Measurements from ENCODE around the gene CAMK2D. TPM values are rescaled to one million over a fixed set of nuclear protein-coding genes. Genes with fewer than 3 reads are reported as not detected.
A peak's percentile ranks its signal among the peaks of the same experiment; 100 is the strongest.

The CAMK2D gene
- total RNA-seq, 1 donor from 2014 or later = 217 TPM

DNA sequence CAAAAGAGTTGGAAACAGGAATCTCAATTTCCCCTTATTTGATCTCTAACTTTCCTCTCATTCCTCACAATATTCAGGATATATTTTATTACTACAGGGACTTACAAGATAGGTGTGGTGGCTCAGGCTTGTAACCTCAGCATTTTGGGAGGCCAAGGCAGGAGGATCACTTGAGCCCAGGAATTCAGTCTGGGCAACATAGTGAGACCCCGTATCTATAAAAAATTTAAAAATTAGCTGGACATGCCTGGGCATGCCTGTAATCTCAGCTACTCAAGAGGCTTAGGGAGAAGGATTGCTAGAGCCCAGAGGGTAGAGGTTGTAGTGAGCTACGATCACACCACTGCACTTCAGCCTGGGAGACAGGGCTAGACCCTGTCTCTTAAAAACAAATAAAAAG is 200.4 kb downstream of the CAMK2D start:
- intact Hi-C loops (cut with DNase I) = no loop called here

DNA sequence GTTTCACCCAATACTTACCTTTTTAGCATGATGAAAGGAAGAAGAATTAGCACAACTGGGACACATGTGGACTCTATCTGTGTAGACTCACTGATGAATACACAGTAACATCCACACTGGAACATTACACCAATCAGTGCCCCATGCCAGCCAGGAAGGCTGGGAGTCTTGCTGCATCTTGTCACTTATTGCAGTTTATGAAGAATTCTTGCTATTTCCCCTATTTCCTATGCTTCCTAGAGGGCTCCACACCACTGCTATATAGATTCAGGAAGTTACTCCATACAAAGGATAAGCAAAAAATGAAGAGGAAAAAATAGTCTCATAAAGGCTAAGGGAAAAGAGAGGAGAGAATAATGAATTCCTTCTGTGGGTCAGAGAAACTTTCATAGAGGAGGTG is 201.0 kb downstream of the CAMK2D start:
- intact Hi-C loops (cut with DNase I) = no loop called here
- no peak for DNase-seq (ENCODE audit: low spot score)

More for the DNA sequence above, 200.4 kb downstream of the CAMK2D start:
- no peak for DNase-seq (ENCODE audit: low spot score)

DNA sequence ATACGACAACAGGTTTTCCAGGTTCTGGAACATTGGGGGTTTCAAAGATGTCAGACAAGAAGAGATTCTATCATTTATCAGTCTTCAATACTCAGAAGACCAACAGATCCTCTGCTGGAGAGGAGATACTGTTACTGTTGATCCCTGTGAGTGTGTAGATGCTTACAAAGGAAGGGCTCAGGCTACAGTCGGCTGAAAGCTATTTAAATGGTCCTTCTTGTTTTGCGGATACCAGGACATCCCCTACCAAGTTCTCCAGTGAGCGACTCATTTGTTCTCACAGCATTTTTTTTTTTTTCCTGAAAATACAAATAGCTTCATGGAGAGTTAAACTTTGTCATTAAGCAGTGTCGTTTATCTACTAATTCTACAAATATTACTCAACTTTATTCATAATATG is 201.6 kb downstream of the CAMK2D start:
- intact Hi-C loops (cut with DNase I) = loop anchor here (5.0 kb wide), 1 partner anchor 122 kb away; no protein-coding TSS in a partner anchor
- DNase-seq (ENCODE audit: low spot score) = no peak

DNA sequence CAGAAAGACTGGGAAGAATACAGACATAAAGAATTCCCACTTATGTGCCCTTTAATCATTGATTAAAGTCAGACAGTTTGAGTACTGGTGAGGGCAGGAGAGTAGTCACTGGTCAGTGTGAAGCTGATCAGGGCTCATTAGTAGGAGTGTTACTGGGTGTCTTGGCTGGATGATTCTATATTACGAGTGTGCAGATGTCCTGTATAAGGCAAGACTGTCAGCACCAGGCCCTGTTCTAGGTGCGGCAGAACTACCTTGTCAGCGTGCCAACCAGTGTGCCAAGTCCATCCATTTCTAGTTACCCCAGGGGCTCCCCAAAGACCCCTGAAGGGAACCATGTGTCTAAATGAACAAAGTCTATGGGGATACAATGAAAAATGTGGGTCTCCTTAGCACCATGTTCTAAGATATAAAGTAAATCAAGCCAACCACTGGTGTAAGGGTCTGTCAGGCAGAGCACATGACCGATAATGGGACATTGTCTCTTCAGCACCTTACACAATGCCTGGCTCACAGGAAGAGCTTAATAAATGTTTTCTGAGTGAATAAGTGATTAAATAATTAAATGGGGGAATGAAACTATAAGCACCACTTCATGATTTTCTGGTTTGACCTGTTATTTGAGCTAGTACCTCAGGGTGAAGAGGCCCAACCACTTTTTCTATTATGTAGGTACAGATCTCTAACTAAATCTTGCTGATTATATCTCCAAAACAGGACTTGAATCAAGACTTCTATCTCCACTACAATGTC is 205.0 kb downstream of the CAMK2D start:
- no peak for DNase-seq (ENCODE audit: low spot score)
- intact Hi-C loops (cut with DNase I) = loop anchor here (5.0 kb wide), 1 partner anchor 126 kb away; no protein-coding TSS in a partner anchor

DNA sequence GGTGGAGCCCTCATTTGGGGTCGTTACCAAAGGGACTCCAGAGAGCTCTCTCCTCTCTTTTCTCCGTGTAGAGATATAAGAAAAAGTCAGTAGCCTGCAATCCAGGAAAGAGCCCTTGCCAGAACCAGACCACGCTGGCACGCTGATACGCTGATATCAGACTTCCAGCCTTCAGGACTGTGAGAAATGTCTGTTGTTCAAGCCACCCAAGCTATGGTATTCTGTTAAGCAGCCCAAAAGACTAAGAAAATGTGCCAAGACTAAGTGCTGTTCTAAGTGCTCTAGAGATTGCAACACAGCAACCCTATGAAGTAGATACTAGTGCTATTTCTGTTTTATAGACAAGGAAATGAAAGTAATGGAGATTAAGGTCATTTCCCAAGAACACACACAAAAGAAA is 205.7 kb downstream of the CAMK2D start:
- no peak for DNase-seq (ENCODE audit: low spot score)
- intact Hi-C loops (cut with DNase I) = loop anchor here (5.0 kb wide), 1 partner anchor 126 kb away; no protein-coding TSS in a partner anchor

DNA sequence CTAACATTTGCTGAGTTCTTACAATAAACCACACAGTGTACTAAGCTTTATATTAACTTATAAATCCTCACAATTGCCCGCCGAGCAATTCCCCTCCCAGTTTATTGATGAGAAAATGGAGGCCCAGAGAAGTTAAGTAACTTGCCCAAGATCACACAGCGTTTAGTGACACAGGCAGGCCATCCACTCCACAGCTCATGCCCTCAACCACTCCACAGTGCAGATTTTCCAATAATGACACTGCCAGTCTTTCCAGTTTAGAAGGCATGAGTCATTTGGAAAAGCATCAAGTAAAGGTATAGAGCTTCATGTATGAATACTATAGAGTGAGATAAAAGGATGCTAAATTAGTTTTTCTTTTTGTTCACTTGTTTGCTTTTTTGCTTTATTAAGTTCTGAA is 208.5 kb downstream of the CAMK2D start:
- intact Hi-C loops (cut with DNase I) = no loop called here
- no peak for DNase-seq (ENCODE audit: low spot score)

DNA sequence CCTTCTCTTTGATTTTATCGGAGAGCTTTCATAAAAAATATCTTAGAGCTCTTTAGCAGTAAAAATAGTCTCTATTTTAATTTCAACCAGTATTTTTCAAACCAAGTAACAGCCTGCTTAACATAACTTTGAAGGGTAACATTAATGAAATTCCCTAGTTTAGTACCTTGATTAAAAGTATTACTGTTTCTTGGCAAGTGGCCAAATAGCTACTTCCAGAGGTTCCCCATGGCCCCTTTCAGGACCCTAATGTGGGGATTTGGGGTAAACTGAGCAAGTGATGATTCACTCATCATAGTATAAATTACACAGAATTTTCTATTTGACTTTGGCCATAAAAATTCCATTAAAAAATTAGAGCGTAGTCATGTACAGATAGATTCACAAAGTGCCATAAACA is 211.0 kb downstream of the CAMK2D start:
- no peak for DNase-seq (ENCODE audit: low spot score)
- intact Hi-C loops (cut with DNase I) = no loop called here

DNA sequence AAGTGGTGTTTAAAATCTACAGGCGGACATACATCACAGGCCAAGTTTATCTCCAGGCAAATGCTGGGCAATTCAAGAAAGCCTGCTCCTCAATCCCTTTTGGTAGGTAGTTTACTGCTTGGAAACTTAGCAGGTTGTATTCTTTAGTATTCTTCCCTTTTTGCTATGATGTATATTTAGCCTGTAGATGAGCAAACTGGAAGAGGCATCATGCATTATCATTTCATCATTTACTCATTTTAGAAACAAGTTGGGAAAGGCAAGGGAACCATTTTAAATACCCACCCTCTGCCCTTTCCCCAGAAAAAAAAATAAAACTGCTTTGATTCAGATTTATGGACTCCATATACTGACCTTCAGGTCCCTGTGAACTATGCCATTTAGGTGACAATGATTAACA is 213.2 kb downstream of the CAMK2D start:
- no peak for DNase-seq (ENCODE audit: low spot score)
- intact Hi-C loops (cut with DNase I) = loop anchor here (5.0 kb wide), 3 partner anchors 34 to 151 kb away; no protein-coding TSS in a partner anchor

DNA sequence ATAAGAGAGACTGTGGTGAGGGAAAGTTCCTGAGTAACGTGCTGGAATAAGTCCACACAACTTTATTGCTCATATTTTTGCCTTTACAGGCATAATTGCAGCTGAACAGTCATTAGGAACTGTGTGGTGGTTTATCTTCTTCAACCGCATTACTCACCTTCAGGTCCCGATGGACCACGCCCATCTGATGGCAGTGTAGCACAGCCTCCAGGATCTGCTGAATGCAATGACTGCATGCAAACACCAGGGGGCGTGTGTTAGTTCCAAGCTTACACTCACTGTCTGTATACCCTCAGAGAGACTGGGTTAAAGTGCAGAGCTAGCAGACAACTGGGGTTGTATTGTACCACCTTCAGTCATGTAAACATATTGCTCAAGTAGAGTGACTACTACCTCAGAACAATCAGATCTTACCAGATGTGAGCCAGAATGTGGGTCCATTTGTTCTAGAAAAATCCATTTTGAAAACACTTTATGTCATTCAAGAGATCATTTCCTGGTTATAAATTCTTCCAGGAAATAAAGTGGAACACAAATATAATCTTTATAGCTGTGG is 214.0 kb downstream of the CAMK2D start:
- intact Hi-C loops (cut with DNase I) = loop anchor here (1.0 to 5.0 kb wide), 4 partner anchors 35 to 214 kb away; partner anchors contain the start of gene CAMK2D
- DNase-seq (ENCODE audit: low spot score) = peak; percentile 91

DNA sequence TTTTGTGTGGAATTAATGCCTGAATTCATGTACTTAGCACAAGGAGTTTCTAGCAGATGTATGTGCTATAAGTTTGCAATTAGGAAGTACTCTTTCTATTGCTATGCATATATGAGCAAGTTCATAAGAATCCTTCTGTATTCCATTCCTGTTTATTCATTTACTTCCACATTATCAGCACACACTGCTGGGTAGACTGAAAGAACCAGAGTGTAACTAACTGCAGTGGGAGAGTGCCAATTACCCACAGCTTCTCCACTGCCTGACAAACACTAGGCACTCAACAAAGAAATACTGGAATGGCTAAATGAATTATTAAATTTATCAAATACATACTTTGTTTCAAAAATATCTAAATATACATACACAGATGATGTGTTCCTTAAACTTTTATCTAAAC is 219.6 kb downstream of the CAMK2D start:
- intact Hi-C loops (cut with DNase I) = loop anchor here (2.0 kb wide), 1 partner anchor 73 kb away; no protein-coding TSS in a partner anchor
- no peak for DNase-seq (ENCODE audit: low spot score)

DNA sequence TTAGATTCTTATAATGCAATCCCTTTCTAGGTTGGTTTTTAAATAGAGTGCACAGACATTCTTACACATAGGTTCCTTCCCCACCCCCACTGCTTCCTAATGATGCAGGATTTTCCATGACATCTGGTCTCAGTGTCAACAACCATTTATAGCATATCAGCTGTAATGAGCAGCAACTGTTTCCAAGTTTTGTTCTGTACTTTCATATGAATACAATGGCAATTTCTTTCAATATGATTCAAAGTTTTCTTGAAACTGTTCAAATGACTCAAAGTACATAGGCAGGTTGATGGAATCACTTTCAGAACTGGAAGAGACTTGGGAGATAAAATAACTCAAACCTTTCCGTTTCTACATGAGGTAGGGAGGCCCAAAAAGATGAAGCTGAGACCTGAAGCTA is 220.7 kb downstream of the CAMK2D start:
- DNase-seq (ENCODE audit: low spot score) = no peak
- intact Hi-C loops (cut with DNase I) = loop anchor here (2.0 kb wide), 1 partner anchor 72 kb away; no protein-coding TSS in a partner anchor

DNA sequence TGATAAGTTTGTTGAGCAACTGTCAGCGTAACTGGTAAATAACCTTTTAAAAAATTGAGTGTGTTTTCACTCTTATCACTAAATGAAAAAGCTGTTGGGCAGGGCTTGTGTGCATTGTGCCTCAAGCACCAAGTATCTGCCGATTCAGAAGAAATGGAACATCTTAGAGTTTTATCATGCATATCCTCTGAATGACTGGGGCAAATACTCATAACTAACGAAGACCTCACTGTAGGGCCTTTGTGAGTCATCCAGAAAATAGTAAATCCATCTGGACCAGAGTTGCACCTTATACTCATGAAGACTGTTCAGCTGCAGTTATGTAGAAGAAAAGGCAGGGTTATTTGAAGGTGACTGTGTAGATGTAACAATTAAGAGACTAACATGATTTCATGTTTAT is 222.1 kb downstream of the CAMK2D start:
- DNase-seq (ENCODE audit: low spot score) = no peak
- intact Hi-C loops (cut with DNase I) = no loop called here

DNA sequence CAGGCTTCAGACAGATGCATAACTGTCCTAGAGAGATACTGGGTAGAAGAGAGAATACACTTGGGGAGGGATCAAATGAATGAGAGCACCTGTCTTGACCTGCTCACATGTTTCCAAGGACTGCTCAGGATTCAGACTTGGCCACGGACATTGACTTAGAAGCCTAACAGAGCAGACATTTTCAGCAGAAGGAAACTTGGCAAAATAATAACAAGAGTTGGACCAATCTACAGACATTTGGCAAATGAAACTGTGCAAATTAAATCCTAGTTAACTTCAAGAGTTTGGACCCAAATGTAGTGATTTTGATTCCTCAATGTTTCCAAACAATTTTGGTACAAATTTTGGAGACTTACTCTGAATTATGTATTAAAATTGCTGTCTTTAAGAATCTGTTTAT is 223.9 kb downstream of the CAMK2D start:
- intact Hi-C loops (cut with DNase I) = no loop called here
- DNase-seq (ENCODE audit: low spot score) = no peak

DNA sequence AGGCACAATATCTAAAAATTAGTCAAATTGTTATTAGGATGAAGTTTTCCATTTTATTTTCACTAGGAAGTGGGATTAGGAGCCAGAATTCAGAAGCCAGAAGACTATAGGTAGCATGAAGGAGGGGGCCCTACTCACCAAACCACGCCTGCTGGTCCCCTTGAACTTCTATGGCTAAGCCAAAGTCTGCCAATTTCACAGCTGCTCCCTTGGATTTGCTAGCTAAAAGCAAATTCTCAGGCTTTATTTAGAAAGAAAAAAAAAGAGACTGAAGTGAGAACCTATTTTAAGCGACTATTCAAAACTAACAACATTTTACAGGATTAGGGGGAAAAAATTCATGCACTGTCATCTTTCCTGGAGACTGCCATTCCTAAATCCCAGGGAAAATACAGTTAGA is 224.3 kb downstream of the CAMK2D start:
- no peak for DNase-seq (ENCODE audit: low spot score)
- intact Hi-C loops (cut with DNase I) = no loop called here

DNA sequence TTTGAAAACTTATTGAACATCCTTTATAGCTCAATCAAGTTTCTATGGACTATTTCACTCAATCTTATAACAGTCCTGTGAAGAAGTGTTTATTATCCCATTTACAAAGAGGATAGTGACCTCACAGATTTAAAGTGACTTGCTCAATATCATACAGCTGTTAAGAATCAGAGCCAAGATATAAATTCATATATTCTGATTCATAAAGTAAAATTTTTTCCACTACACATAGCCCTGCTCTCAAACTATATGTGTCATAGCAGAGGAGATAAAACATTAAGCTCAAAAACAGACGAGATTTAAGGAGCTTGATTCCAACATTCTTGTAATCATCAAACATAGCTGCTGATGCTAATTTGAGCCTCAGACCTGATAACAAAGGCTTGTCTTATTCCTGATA is 226.8 kb downstream of the CAMK2D start:
- DNase-seq (ENCODE audit: low spot score) = no peak
- intact Hi-C loops (cut with DNase I) = no loop called here

DNA sequence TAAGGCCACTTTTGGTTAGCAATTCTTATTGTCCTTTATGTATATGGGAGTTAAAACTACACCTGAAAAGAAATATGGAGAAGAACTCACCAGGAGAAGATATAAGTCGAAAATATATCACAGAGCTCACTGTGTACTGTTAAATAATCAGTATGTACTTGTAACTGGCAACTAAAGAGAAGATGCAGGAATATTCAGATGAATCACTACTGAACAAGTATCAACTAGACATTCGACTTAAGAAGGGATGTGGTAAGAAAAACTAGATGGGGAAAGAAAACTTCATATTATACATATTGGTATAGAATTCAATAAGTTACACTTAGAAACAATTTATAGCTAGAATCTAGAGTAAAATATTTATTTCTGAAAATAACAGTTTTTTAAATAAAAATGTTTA is 230.0 kb downstream of the CAMK2D start:
- intact Hi-C loops (cut with DNase I) = no loop called here
- DNase-seq (ENCODE audit: low spot score) = no peak

DNA sequence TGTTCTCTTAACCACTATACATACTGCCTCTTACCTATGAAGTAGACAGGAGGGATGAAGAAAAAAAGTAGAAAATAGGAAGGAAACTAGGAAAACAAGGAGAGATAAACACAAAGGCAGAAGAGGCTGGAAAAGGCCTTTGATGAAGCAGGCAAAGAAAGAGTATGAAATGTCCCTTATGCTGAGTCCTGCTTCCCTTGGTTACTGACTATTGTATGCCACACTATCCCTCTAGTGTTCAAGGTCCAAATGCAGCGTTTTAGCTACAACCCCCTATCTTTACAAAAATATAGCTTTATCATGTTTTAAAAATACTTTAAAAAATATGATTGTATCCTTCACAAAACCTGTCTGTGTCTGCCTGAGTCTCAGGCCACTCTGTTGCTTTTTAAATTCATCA is 233.1 kb downstream of the CAMK2D start:
- intact Hi-C loops (cut with DNase I) = no loop called here
- DNase-seq (ENCODE audit: low spot score) = no peak

DNA sequence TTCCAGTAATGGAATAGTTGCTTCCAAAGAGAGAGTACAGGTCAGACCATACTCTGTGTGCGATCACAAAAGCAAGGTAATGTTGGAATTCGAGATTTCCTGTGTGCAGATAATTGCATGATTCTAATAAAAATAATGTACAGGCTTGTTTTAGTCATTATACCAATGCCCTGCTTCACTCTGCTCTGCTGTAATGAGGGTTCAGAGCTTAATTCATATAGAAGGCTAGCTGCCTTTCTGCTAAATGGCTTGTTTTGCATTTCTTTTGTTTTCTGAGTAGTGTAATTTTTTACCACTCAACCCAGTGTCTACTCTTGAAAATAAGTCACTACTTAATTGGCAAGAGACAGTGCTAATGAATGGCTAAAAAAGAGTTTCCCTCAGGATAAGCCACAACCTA is 236.0 kb downstream of the CAMK2D start:
- intact Hi-C loops (cut with DNase I) = no loop called here
- DNase-seq (ENCODE audit: low spot score) = no peak

DNA sequence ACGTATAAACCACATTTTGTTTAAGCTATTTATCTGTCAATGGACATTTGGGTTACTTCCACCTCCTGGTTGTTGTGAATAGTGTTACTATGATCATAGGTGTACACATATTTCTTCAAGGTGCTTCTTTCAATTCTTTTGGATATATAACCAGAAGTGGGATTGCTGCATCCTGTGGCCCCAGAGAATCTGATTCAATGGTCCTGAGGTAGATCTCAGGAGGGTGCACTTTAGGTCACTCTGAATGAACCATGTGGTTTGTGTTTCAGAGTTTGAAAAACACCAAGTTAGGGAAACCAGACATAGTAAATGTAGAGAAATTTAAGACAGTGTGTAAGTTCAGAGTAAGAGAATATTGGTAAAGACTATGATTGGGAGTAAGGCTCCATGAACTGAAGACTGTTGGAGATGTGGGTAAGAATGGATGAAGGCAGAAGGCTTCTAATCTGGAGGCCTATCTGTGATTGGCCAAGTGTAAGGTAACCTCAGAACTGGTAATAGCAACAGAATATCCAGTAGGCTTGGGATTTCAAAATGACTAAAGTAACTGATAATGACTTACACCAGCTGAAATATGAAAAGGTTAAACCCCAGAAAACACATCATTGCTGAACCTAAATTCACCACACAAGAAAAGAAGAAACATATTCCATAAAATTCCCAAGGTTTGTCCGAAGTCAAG is 236.9 kb downstream of the CAMK2D start:
- DNase-seq (ENCODE audit: low spot score) = no peak
- intact Hi-C loops (cut with DNase I) = no loop called here

DNA sequence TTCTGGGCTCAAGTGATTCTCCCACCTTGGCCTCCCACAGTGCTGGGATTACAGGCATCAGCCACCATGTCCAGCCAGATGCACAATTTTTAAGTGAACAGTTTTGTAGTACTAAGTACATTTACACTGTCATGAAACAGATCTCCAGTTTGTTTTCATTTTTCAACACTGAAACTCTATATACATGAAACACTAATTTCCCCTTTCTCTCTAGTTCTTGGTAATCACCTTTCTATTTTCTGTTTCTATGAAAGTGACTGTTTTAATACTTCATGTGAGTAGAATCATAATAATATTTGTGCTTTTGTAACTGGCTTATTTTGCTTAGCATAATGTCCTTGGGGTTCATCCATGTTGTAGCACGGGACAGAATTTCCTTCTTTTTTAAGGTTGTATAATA is 237.4 kb downstream of the CAMK2D start:
- DNase-seq (ENCODE audit: low spot score) = no peak
- intact Hi-C loops (cut with DNase I) = no loop called here

DNA sequence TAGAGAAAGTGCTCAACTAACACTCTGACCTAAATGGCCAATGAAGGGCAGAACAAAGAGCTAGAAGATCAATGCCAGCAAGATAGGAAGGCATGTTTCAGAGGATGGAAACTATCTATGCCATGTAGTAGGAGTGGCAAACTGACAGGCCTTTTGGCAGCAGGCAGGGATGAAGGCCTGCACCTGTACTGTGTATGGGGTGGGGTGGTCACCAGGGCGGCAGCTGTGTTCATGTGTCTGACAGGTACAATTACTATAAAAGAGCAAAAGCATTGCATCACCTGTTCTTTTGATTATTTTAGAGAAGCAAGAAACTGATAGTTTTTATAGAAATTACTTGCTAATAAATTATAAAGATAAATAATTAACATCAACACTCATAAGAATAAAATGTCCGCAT is 239.1 kb downstream of the CAMK2D start:
- intact Hi-C loops (cut with DNase I) = no loop called here
- DNase-seq (ENCODE audit: low spot score) = no peak

Data from cardiac septum (tissue), 1 donor.